Subcutaneous abdominal adipose tissue (tissue), 5 donors: ENCODE results near the gene CACNA1F.

Source experiments
- H3K27ac ChIP-seq: one replicate; pipeline ENCODE4 v1.7.0; 2013; ENCODE audit warnings: low read depth, mild to moderate bottlenecking, inconsistent platforms, low read length, moderate library complexity
- H3K27me3 ChIP-seq, 5 donors: one replicate each; pipeline ENCODE4 v1.7.0; 2013; ENCODE audit warnings: low read length in 5 of 5, inconsistent platforms in 1 of 5; ENCODE audit not compliant: control insufficient read depth in 5 of 5, insufficient read depth in 4 of 5
- H3K36me3 ChIP-seq, 5 donors: one replicate each; pipeline ENCODE4 v1.7.0; 2013; ENCODE audit warnings: low read length in 5 of 5; ENCODE audit not compliant: control insufficient read depth in 5 of 5, insufficient read depth in 5 of 5
- H3K4me1 ChIP-seq, 5 donors: one replicate each; pipeline ENCODE4 v1.7.0; 2013; ENCODE audit warnings: low read length in 5 of 5, mild to moderate bottlenecking in 3 of 5, moderate library complexity in 1 of 5; ENCODE audit not compliant: control insufficient read depth in 5 of 5, insufficient read depth in 5 of 5
- H3K4me3 ChIP-seq, 5 donors: one replicate each; pipeline ENCODE4 v1.7.0; 2013; ENCODE audit warnings: low read length in 5 of 5, low read depth in 1 of 5
- H3K9ac ChIP-seq, 5 donors: one replicate each; pipeline ENCODE4 v1.7.0; 2013; ENCODE audit warnings: low read length in 5 of 5, mild to moderate bottlenecking in 4 of 5, moderate library complexity in 3 of 5
- H3K9me3 ChIP-seq, 5 donors: one replicate each; pipeline ENCODE4 v1.7.0; 2013; ENCODE audit warnings: low read length in 5 of 5; ENCODE audit not compliant: control insufficient read depth in 5 of 5
- donor health status: healthy.
- donor health status: healthy.
- donor health status: healthy.
- donor health status: healthy.
- donor health status: healthy.

The CACNA1F gene

DNA sequence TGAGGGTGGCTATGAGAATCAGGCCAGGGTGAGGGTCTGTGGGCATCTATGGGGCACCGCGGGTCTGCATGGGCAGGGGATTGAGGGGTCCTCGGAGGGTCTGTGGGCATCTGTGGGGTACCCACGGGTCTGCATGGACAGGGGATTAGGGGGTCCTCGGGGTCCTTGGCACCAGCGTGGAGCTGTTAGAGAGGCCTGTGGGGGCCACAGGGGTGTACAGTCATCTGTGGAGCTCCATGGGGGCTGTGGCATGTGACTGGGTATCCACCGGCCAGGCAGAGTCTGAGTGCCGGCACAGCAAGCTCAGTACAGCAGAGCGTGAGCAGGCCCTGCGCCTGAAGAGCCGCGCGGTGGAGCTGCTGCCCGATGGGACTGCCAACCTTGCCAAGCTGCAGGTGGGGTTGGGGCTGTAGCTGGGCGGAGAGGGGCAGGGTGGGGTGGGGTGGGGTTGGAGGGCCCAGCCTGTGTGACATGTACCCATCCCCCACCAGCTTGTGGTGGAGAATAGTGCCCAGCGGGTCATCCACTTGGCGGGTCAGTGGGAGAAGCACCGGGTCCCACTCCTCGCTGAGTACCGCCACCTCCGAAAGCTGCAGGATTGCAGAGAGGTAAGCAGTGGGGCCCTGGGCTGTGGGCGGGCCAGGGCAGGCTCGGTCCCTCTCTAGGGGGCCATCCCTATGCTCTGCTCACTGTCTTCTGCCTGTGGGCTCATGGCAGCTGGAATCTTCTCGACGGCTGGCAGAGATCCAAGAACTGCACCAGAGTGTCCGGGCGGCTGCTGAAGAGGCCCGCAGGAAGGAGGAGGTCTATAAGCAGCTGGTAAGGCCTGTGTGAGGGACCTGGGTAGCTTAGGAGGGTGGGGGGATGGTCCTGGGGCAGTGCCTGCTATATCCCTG, 15.0 kb upstream of the CACNA1F start:
- no peak overlapping the region for H3K27ac ChIP-seq

DNA sequence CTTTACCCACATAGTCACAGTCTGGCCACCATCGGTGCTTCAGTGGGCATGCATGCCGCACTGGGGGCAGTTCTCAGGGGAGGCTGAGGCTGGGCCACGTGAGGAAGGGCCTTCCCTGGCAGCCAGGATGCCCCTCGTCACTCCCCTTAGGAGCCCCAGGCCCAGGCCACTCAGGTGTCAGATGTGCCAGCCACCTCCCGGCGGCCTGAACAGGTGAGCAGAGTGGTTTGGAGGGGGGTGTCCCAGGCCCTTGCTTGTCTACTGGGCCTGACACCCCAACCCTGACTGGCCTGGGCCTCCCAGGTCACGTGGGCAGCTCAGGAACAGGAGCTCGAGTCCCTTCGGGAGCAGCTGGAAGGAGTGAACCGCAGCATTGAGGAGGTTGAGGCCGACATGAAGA, 14.2 kb upstream of the CACNA1F start:
- H3K36me3 ChIP-seq = peaks cover 0 to 71% (median 51%) of the 10 kb centered on the region in 5 donors

More for the DNA sequence above, 15.0 kb upstream of the CACNA1F start:
- H3K9me3 ChIP-seq = peaks cover 0 to 2% (median 0%) of the 10 kb centered on the region in 5 donors
- peaks cover 0 to 63% (median 43%) of the 10 kb centered on the region in 5 donors for H3K36me3 ChIP-seq
- no peak overlapping the region for H3K4me3 ChIP-seq
- no peaks in the 10 kb centered on the region for H3K4me1 ChIP-seq
- no peak overlapping the region for H3K9ac ChIP-seq
- peaks cover 0 to 16% (median 6%) of the 10 kb centered on the region in 5 donors for H3K27me3 ChIP-seq

DNA sequence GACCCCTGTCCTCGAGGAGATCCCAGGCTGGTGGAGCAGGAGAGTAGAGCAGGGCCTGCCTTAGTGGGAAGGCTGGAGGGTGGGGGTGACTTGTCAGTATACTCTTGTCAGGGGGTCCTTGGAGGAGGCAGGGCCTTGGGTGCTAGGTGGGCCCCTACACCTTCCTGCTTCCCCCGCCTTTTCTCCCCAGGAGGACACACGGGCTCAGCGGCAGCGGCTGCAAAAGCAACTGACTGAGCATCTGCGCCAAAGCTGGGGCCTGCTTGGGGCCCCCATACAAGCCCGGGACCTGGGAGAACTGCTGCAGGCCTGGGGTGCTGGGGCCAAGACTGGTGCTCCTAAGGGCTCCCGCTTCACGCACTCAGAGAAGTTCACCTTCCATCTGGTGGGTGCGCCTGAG, 13.4 kb upstream of the CACNA1F start:
- Histone ChIP-seq H3K27me3 (peaks cover 0 to 14% (median 6%) of the 10 kb centered on the region in 5 donors), H3K27ac (no peak overlapping the region), H3K4me3 (no peak overlapping the region), H3K4me1 (no peaks in the 10 kb centered on the region), H3K9ac (no peak overlapping the region), H3K36me3 (peaks cover 0 to 78% (median 54%) of the 10 kb centered on the region in 5 donors), H3K9me3 (peaks cover 0 to 2% (median 0%) of the 10 kb centered on the region in 5 donors)

More for the DNA sequence above, 14.2 kb upstream of the CACNA1F start:
- Histone ChIP-seq H3K27ac (no peak overlapping the region), H3K9me3 (peaks cover 0 to 2% (median 0%) of the 10 kb centered on the region in 5 donors), H3K4me1 (no peaks in the 10 kb centered on the region), H3K9ac (no peak overlapping the region), H3K27me3 (peaks cover 0 to 14% (median 6%) of the 10 kb centered on the region in 5 donors), H3K4me3 (no peak overlapping the region)

DNA sequence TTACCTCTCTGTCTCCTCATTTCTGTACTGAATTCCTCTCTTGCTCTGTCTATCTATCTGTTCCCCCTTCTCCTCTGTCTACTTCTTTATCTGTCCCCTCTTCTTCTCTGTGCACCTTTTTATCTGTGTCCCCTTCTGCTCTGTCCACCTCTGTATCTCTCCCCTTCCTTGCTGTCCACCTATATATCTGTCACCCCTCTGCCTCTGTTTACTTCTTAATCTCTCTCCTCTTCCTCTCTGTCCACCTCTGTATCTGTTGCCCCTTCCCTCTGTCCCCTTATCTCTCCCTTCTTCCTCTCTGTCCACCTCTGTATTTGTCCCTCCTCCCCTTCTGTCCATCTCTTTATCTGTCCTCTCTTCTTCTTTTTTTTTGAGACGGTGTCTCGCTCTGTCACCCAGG, 11.1 kb upstream of the CACNA1F start:
- no peak overlapping the region for H3K27ac ChIP-seq
- no peaks in the 10 kb centered on the region for H3K9me3 ChIP-seq
- peaks cover 0 to 69% (median 44%) of the 10 kb centered on the region in 5 donors for H3K36me3 ChIP-seq
- no peak overlapping the region for H3K4me3 ChIP-seq
- no peaks in the 10 kb centered on the region for H3K4me1 ChIP-seq
- H3K9ac ChIP-seq = no peak overlapping the region
- H3K27me3 ChIP-seq = peaks cover 0 to 10% (median 4%) of the 10 kb centered on the region in 5 donors

DNA sequence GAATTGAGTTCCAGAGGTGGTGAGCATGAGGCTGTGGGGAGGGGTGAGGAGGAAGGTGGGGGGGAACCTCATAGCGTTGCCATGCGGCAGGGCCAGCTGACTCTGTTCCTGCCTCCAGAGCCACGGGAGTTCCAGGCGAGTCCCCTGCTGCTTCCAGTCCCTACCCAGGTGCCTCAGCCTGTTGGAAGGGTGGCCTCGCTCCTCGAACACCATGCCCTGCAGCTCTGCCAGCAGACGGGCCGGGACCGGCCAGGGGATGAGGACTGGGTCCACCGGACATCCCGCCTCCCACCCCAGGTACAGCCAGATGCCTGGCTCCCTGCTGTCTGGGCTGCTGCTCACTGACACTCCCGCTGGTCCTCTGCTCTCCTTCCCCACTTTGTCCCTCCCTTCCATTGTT, 10.0 kb upstream of the CACNA1F start:
- no peak overlapping the region for H3K9ac ChIP-seq
- H3K4me3 ChIP-seq = no peak overlapping the region
- H3K27me3 ChIP-seq = peaks cover 0 to 7% (median 0%) of the 10 kb centered on the region in 5 donors
- H3K4me1 ChIP-seq = no peaks in the 10 kb centered on the region
- peaks cover 0 to 60% (median 37%) of the 10 kb centered on the region in 5 donors for H3K36me3 ChIP-seq
- H3K9me3 ChIP-seq = no peaks in the 10 kb centered on the region
- H3K27ac ChIP-seq = no peak overlapping the region

DNA sequence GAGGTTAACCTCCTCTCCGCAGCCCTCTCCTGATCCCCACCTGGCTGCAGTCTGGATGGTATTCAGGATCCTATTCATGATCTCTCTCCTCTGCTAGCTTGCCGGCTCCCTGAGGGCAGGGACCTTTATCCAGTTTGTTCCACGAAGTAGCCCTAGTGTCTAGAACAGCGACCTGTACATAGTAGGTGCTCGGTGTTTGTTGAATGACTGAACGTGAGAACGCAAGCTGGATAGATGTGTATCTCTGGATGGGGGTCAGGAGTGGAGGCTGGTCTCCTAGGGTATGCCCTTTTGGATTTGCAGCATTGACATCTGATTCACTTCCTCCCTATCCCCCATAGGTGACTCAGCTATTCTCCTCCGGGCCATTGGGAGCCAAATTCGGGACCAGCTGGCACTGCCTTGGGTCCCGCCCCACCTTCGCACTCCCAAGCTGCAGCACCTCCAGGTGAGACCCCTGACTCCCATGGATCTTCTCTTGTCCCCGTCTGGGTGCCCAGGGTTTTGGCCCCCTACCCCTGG, 9.5 kb upstream of the CACNA1F start:
- Histone ChIP-seq H3K4me3 (no peak overlapping the region), H3K27me3 (peaks cover 0 to 6% (median 0%) of the 10 kb centered on the region in 5 donors), H3K27ac (no peak overlapping the region), H3K9ac (no peak overlapping the region), H3K36me3 (peaks cover 0 to 55% (median 33%) of the 10 kb centered on the region in 5 donors), H3K9me3 (no peaks in the 10 kb centered on the region), H3K4me1 (no peaks in the 10 kb centered on the region)

DNA sequence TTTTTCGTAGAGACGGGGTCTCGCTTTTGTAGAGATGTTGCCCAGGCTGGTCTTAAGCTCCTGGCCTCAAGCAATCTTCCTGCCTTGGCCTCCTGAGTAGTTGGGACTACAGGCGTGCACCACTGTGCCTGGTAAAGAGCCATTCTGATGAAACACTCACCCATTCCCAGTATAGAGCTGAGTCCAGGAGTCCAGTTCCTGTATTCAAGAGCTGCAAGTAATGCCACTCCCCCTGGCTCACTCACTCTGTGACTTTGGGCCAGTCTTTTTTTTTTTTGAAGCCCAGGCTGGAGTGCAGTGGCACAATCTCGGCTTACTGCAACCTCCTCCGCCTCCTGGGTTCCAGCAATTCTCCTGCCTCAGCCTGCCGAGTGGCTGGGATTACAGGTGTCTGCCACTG, 5.6 kb upstream of the CACNA1F start:
- Histone ChIP-seq H3K9me3 (no peaks in the 10 kb centered on the region), H3K4me3 (no peak overlapping the region), H3K27ac (no peak overlapping the region), H3K4me1 (peaks cover 0 to 5% (median 0%) of the 10 kb centered on the region in 5 donors), H3K27me3 (peaks cover 0 to 6% (median 0%) of the 10 kb centered on the region in 5 donors), H3K9ac (no peak overlapping the region), H3K36me3 (peaks cover 0 to 25% (median 16%) of the 10 kb centered on the region in 5 donors)

DNA sequence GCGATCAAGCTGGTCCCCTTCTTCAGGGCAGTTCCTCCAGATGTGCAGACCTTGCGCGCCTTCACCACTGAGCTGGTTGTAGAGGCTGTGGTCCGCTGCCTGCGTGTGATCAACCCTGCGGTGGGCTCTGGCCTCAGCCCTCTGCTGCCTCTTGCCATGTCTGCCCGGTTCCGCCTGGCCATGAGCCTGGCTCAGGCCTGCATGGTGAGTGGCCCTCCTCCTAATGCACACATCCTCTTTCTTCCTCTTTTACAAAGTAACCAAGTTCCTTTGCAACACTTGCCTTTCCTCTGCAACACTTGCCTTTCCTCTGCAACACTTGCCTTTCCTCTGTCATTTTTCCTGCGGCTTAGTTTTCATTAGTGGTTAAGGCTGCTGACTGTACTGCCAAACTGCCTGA, 3.9 kb upstream of the CACNA1F start:
- peaks cover 0 to 5% (median 0%) of the 10 kb centered on the region in 5 donors for H3K4me1 ChIP-seq
- H3K9ac ChIP-seq = peak overlapping the region in 1 of 5 donors; percentile 48
- H3K9me3 ChIP-seq = no peaks in the 10 kb centered on the region
- no peak overlapping the region for H3K27ac ChIP-seq
- H3K27me3 ChIP-seq = peaks cover 0 to 2% (median 0%) of the 10 kb centered on the region in 5 donors
- peaks cover 0 to 9% (median 0%) of the 10 kb centered on the region in 5 donors for H3K36me3 ChIP-seq
- H3K4me3 ChIP-seq = no peak overlapping the region

DNA sequence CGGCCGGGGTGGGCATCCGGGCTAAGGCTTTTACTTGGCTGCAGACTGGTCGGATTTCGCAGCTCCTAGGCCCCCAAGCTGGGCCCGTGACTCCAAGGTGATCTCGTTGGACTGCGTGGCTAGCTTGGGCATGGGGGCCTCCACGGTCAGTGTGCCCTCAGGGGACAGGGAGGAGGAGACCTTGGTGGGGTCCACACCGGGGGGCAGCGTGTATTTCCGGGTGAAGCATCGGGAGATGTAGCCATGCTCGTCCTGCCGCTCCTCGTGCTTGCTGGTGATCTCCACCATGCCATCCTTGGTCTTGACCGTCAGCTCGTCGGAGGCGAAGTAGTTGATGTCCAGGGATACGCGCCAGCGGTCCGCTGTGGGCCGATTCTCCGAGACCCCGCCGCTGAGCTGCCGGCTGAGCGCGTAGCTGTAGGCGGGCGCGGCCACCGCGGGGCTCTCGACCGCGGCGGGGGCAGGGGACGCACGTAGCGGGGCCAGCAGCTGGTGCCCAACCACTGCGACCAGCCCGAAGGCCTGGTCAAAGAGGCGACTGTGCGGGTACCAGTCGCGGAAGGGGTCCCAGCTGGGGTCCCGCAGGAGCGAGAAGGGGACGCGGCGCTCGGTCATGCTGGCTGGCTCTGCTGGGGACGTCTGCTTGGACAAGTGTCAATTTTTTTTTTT, 881 bp upstream of the CACNA1F start:
- Histone ChIP-seq H3K9me3 (peaks cover 0 to 2% (median 0%) of the 10 kb centered on the region in 5 donors), H3K27me3 (peaks cover 0 to 3% (median 0%) of the 10 kb centered on the region in 5 donors), H3K4me3 (no peak overlapping the region), H3K4me1 (peaks cover 0 to 18% (median 6%) of the 10 kb centered on the region in 5 donors), H3K27ac (no peak overlapping the region), H3K36me3 (no peaks in the 10 kb centered on the region), H3K9ac (no peak overlapping the region)
